ENCODE measurements around the gene CYP1B1. TPM values are rescaled to one million over a fixed set of nuclear protein-coding genes. Genes with fewer than 3 reads are reported as not detected.
"Not testable (repeated sequence)": the region's sequence is repeated elsewhere in the genome, so short reads cannot be mapped to it uniquely, and the experiment has no call there.

CYP1B1 gene
- total RNA-seq, 1 experiment from 2014 or later: 36.3 TPM

GRCh38 chr2:38085998-38086698, 10.2 kb upstream of the CYP1B1 start:
- H3K4me3 ChIP-seq; H3K9me3 ChIP-seq (ENCODE audit: insufficient read depth, low read depth); H3K36me3 ChIP-seq (ENCODE audit: low read depth); H3K27me3 ChIP-seq (ENCODE audit: insufficient read depth, low read depth); DNase-seq; CTCF ChIA-PET; H2AFZ ChIP-seq; H3K27ac ChIP-seq; H3K4me2 ChIP-seq; H3K9me2 ChIP-seq (ENCODE audit: insufficient read depth); H4K20me1 ChIP-seq (ENCODE audit: insufficient read depth); H3F3A ChIP-seq (ENCODE audit: insufficient read depth, low read depth); BruUV-seq (replicated peaks); intact Hi-C loops (cut with micrococcal nuclease; ENCODE audit: unreplicated experiment): not testable (repeated sequence)
- POLR2A ChIA-PET (ENCODE audit: unreplicated experiment): interaction anchor here (0.6 kb wide), 1 partner anchor 164 kb away, joined by 22 read pairs; no protein-coding TSS in a partner anchor
- H3K79me2 ChIP-seq (ENCODE audit: low read depth): 0 out of 2 replicates have a peak, but pooled peaks cover 12% of the 10 kb centered on the region
- peaks cover 12% of the 10 kb centered on the region for H3K4me1 ChIP-seq (replicated peaks; ENCODE audit: insufficient read depth)

GRCh38 chr2:38084556-38084955, 8.6 kb upstream of the CYP1B1 start:
- BruUV-seq (replicated peaks); H3F3A ChIP-seq (ENCODE audit: insufficient read depth, low read depth); intact Hi-C loops (cut with micrococcal nuclease; ENCODE audit: unreplicated experiment); H3K27me3 ChIP-seq (ENCODE audit: insufficient read depth, low read depth); H3K36me3 ChIP-seq (ENCODE audit: low read depth); H3K9me3 ChIP-seq (ENCODE audit: insufficient read depth, low read depth); H2AFZ ChIP-seq; H3K79me2 ChIP-seq (ENCODE audit: low read depth); DNase-seq; H3K4me3 ChIP-seq; H4K20me1 ChIP-seq (ENCODE audit: insufficient read depth); H3K4me2 ChIP-seq; H3K9me2 ChIP-seq (ENCODE audit: insufficient read depth); CTCF ChIA-PET; H3K27ac ChIP-seq; POLR2A ChIA-PET (ENCODE audit: unreplicated experiment): not testable (repeated sequence)
- H3K4me1 ChIP-seq (replicated peaks; ENCODE audit: insufficient read depth): peaks cover 24% of the 10 kb centered on the region

GRCh38 chr2:38082727-38083126, 6.8 kb upstream of the CYP1B1 start:
- H3K27me3 ChIP-seq (ENCODE audit: insufficient read depth, low read depth); H2AFZ ChIP-seq; H3K4me3 ChIP-seq; H3F3A ChIP-seq (ENCODE audit: insufficient read depth, low read depth); H3K9me2 ChIP-seq (ENCODE audit: insufficient read depth); H3K36me3 ChIP-seq (ENCODE audit: low read depth); CTCF ChIA-PET; POLR2A ChIA-PET (ENCODE audit: unreplicated experiment); BruUV-seq (replicated peaks); intact Hi-C loops (cut with micrococcal nuclease; ENCODE audit: unreplicated experiment); H4K20me1 ChIP-seq (ENCODE audit: insufficient read depth); H3K9me3 ChIP-seq (ENCODE audit: insufficient read depth, low read depth): not testable (repeated sequence)
- DNase-seq: peak in 1 of 2 experiments; percentile 49
- Histone ChIP-seq H3K79me2 (ENCODE audit: low read depth) (peaks cover 14% of the 10 kb centered on the region), H3K4me2 (peak overlapping the region; percentile 34; the same call in 1 of the 2 replicates), H3K27ac (peak overlapping the region; percentile 49), H3K4me1 (replicated peaks; ENCODE audit: insufficient read depth) (peaks cover 41% of the 10 kb centered on the region)

- no TSS peak for BruUV-seq (replicated peaks)
- TF ChIP-seq EZH2 (IDR thresholded peaks at IDR 0.05; ENCODE audit: low read depth): no peak
- Histone ChIP-seq H3K4me1 (replicated peaks; ENCODE audit: insufficient read depth) (peaks cover 44% of the 10 kb centered on the region), H3F3A (ENCODE audit: insufficient read depth, low read depth) (peaks cover 29% of the 10 kb centered on the region), H3K27me3 (ENCODE audit: insufficient read depth, low read depth) (no peaks in the 10 kb centered on the region), H3K9me3 (ENCODE audit: insufficient read depth, low read depth) (no peaks in the 10 kb centered on the region), H3K36me3 (ENCODE audit: low read depth) (no peaks in the 10 kb centered on the region), H3K4me2 (peak overlapping the region; percentile 29), H3K9me2 (ENCODE audit: insufficient read depth) (no peaks in the 10 kb centered on the region), H2AFZ (no peak overlapping the region), H3K4me3 (no peak overlapping the region), H4K20me1 (ENCODE audit: insufficient read depth) (no peaks in the 10 kb centered on the region), H3K27ac (0 out of 2 replicates have a peak overlapping the region, but pooled peaks have one; percentile 14), H3K79me2 (ENCODE audit: low read depth) (peaks cover 23% of the 10 kb centered on the region)
- intact Hi-C loops (cut with micrococcal nuclease; ENCODE audit: unreplicated experiment): no loop called here
- peak in 1 of 2 experiments; percentile 55 for DNase-seq
- ChIA-PET POLR2A (ENCODE audit: unreplicated experiment) (interaction anchor here (0.5 to 0.7 kb wide), 2 partner anchors 12 to 179 kb away, joined by 3 read pairs; no protein-coding TSS in a partner anchor), CTCF (interaction anchor here (0.9 kb wide), 1 partner anchor 894 kb away, joined by 6 read pairs; no protein-coding TSS in a partner anchor)
Measured at GRCh38 chr2:38080346-38080745, 4.4 kb upstream of the CYP1B1 start.
